Activated T-cell treated with anti-CD3 and anti-CD28 coated beads, Interleukin-2, amount 50 U/mL, for 24 hours (primary cell): ENCODE data around the gene ASH1L.
A peak's percentile ranks its signal among the peaks of the same experiment; 100 is the strongest.

Experiments
- DNase-seq: peaks from one replicate; pipeline ENCODE4 v3.0.0-alpha.2; 2020
- H3K27ac Mint-ChIP-seq: 2 replicates; pipeline ENCODE4 v1.8.0; 2020; ENCODE audit warnings: mild to moderate bottlenecking, mixed read lengths
- H3K27me3 Mint-ChIP-seq: 2 replicates; pipeline ENCODE4 v1.8.0; 2020; ENCODE audit warnings: mixed read lengths
- H3K36me3 Mint-ChIP-seq: 2 replicates; pipeline ENCODE4 v1.8.0; 2020; ENCODE audit warnings: low read depth, mixed read lengths
- H3K4me1 Mint-ChIP-seq: 2 replicates; pipeline ENCODE4 v1.8.0; 2020; ENCODE audit warnings: low read depth, mixed read lengths
- H3K4me3 Mint-ChIP-seq: 2 replicates; pipeline ENCODE4 v1.8.0; 2020; ENCODE audit warnings: mild to moderate bottlenecking, moderate library complexity, mixed read lengths
- H3K9me3 Mint-ChIP-seq: 2 replicates; pipeline ENCODE4 v1.8.0; 2020; ENCODE audit warnings: mixed read lengths

The ASH1L gene

DNA sequence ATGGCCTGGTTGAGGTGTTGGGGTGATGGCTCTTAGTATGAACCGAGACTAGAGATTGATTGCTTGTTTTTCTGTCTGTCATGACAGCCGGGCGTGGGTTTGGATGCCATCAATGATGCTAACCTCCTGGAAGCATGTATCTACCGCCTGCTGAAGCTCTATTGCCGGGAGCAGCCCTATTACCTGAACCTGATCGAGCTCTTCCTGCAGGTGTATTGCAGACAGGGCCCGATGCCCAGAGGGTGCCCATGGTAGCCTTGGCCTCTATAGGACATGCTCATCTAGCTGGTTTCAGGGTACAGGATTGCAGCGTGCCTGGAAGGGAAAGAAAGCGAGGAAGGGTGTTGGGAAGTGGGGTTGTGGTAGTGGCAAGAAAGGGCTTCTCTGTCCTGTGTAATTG lies 244.5 kb downstream of the ASH1L start:
- Mint-ChIP-seq H3K4me3 (no peak overlapping the region), H3K9me3 (no peaks in the 10 kb centered on the region), H3K36me3 (peaks cover 86% of the 10 kb centered on the region), H3K27ac (no peak overlapping the region), H3K4me1 (peaks cover 36% of the 10 kb centered on the region), H3K27me3 (no peaks in the 10 kb centered on the region)
- no peak for DNase-seq

DNA sequence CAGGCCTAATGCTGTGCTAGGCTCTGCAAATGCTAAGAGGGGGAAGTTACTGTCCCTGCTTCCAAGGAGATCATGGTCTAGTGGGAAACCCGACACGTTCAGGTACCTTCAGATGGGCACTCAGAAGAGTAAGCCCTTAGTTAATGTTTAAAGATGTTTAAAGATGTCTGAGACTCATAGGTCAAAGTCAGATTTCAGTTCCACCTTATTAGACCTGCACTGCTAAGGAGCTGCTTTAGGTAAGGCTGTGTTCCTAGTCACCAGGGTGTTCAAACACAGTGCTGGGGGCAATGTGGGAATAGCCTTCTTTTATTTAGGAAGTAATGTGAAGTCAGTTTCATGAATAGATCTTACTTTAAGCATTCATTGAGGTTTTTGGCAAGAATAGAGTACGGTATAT lies 245.7 kb downstream of the ASH1L start:
- no peaks in the 10 kb centered on the region for H3K27me3 Mint-ChIP-seq
- no peaks in the 10 kb centered on the region for H3K9me3 Mint-ChIP-seq
- peaks cover 36% of the 10 kb centered on the region for H3K4me1 Mint-ChIP-seq
- H3K4me3 Mint-ChIP-seq: no peak overlapping the region
- H3K27ac Mint-ChIP-seq: peak overlapping the region; percentile 22
- DNase-seq: no peak
- peaks cover 91% of the 10 kb centered on the region for H3K36me3 Mint-ChIP-seq

DNA sequence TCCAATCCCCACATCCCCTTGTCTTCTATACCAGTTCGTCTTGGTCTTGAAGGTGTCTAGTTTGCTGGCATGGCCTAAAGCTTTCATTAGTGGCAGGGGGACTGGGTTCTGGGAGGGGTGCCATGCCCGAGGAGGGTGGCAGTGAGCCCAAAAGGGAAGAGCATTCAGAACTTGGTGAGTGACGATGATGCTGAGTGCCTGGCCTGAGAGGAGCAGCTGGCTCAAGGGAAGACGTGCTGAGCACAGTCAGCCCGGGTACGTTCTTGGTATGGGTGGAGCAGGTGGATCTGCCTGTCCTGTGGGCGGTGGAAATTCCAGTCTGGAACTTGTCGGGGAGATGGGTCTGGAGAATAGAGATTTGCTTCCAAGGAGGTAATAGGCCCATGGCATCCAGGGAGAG lies 249.3 kb downstream of the ASH1L start:
- Mint-ChIP-seq H3K36me3 (peaks cover 88% of the 10 kb centered on the region), H3K27ac (peak overlapping the region; percentile 81), H3K4me3 (no peak overlapping the region), H3K4me1 (peaks cover 32% of the 10 kb centered on the region), H3K27me3 (no peaks in the 10 kb centered on the region), H3K9me3 (no peaks in the 10 kb centered on the region)
- DNase-seq: no peak

DNA sequence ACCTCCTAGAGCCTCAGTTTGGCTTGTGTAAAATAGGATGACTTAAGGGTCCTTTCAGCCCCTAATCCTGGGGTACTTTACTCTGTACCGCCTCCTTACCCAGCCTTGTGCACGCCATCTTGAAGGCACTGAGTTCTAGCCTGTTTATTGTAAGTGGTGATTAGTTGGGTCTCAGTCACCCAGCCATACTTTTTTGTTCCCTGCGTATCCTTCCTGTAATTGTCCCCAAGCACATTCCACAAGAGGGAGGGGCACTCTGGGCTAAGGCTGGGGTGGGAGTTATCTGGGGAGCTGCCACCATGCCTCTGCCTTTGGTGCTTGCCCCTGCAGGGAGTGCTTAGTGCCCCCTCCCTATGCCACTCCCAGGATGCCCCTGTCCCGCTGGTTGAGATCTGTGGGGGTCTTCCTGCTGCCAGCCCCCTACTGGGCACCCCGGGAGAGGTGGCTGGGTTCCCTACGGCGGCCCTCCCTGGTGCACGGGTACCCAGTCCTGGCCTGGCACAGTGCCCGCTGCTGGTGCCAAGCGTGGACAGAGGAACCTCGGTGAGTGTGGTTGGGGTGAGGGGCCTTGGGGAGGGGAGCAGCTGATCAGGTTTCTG lies 253.1 kb downstream of the ASH1L start:
- DNase-seq: peak; percentile 36
- no peaks in the 10 kb centered on the region for H3K9me3 Mint-ChIP-seq
- H3K4me3 Mint-ChIP-seq: peak overlapping the region; percentile 98
- H3K36me3 Mint-ChIP-seq: peaks cover 56% of the 10 kb centered on the region
- H3K27me3 Mint-ChIP-seq: no peaks in the 10 kb centered on the region
- H3K4me1 Mint-ChIP-seq: peaks cover 41% of the 10 kb centered on the region
- peak overlapping the region; percentile 98 for H3K27ac Mint-ChIP-seq

DNA sequence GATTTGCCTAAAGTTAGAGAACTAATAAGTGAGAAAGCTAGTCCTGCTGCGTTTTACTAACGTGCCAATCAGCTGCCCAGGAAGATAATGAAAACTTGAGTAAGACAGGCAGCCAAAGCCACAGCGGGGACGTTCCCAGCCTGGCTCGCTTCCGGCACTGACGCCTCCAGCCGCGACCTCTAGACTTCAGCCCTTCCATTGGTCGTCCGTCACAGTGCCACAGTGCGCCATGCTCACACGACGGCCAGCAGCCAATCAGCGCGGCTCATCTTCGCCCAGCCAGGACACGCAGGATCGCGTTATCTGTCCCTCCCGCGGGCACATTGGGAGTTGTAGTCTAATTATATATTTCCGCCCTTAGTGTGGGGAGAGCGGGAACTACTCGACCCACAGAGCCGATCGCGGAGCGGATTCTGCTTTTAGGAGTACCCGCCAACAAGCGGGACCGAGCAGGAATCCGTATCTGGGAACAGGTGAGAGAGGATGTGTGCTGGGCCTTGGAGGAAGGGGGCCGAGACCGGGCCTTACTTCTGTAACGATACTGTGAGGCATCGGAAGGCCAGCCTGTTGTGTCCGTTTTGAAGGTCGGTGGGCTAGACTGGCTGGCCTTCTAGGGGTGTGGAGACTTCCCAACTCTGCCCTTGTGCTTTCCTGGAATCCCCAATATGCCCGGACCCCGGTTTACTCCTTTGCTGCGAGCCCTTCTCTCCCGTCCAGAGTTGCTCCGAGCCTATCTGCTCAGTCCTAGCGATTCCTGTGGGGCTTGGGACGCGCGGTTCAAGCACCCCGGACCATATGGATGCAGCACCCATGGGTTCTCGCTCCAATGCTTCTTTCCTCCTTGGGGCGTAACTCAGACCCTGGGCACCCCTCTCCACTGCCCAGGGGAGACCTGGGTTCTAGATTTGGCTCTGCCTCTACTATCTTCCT lies 253.8 kb downstream of the ASH1L start, which contains the start of gene FDPS:
TSS of gene FDPS (plus strand) at position 374 of the 930 bp plus-strand sequence. CDS start 924 bp downstream, outside the sequence.
- Mint-ChIP-seq H3K4me3 (peak within 1 kb of the TSS; percentile 98), H3K4me1 (peaks cover 41% of the 10 kb centered on the region), H3K36me3 (peaks cover 50% of the 10 kb centered on the region), H3K9me3 (no peaks in the 10 kb centered on the region), H3K27ac (peak within 1 kb of the TSS; percentile 98), H3K27me3 (no peaks in the 10 kb centered on the region)
- peak; percentile 94 for DNase-seq

DNA sequence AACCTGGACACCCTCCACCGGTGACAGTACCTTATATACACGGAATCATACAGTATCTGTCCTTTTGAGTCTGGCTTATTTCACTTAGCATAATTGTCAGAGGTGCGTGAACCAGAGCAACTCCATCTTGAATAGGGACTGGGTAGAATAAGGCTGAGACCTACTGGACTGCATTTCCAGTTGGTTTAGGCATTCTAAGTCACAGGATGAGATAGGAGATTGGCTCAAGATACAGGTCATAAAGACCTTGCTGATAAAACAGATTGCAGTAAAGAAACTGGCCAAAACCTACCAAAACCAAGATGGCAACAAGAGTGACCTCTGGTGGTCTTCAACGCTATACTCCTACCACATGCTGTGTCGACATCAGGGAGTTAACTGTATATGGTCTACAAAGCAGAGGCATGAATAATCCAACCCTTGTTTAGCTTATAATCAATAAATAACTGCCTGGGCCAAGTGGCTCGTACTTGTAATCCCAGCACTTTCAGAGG lies 255.3 kb downstream of the ASH1L start:
- H3K36me3 Mint-ChIP-seq: peaks cover 35% of the 10 kb centered on the region
- H3K27ac Mint-ChIP-seq: peak overlapping the region; percentile 98
- peak overlapping the region; percentile 98 for H3K4me3 Mint-ChIP-seq
- H3K27me3 Mint-ChIP-seq: no peaks in the 10 kb centered on the region
- DNase-seq: no peak
- peaks cover 33% of the 10 kb centered on the region for H3K4me1 Mint-ChIP-seq
- H3K9me3 Mint-ChIP-seq: no peaks in the 10 kb centered on the region

DNA sequence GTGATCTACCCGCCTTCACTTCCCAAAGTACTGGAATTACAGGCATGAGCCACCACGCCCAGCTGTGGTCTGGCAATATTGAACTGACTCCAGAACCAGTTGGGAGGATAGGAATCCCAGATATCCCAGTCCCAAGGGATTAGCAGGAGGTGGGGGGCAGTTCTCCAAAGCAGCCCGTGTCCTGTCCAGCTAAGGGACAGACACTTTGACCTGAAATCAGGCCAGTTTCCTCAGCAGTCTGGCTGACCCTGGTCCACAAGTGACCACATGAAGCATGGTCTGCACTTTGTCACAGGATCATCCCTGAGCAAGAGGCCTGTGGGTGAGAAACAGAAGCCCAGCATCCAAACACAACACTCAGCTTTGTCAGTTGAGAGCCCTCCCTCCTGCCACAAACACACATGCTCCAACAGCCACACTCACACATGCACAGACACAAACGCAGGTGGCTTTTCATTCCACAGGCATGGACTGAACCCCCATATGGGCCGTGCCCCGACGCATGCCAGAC lies 256.7 kb downstream of the ASH1L start:
- H3K36me3 Mint-ChIP-seq: peaks cover 23% of the 10 kb centered on the region
- no peaks in the 10 kb centered on the region for H3K27me3 Mint-ChIP-seq
- H3K9me3 Mint-ChIP-seq: no peaks in the 10 kb centered on the region
- DNase-seq: no peak
- H3K4me1 Mint-ChIP-seq: peaks cover 22% of the 10 kb centered on the region
- H3K4me3 Mint-ChIP-seq: no peak overlapping the region
- H3K27ac Mint-ChIP-seq: peak overlapping the region; percentile 51

DNA sequence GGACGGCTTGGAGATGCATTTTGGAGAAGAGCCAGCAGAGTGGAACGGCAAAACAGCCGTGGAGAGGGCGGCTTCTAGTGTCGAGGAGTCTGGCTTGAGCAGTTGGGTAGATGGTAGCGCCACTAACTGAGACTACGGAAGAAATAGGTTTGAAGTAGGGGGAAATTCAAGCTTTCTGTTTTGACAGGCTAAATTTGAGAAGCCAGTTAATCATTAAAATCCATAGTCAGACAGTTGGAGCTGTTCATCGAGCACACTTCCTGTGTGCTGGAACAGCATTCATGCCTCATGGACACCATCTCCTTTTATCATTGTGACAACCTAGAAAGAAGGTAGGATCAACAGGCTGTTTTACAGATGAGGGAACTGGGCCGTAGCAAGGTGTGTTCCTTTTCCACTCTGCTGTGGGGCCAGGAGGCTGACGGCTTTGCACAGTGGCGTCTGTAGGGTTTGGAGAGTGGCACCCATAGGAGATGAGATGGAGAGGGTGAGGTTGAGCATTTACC lies 258.0 kb downstream of the ASH1L start:
- Mint-ChIP-seq H3K27me3 (no peaks in the 10 kb centered on the region), H3K27ac (no peak overlapping the region), H3K36me3 (peaks cover 10% of the 10 kb centered on the region)

DNA sequence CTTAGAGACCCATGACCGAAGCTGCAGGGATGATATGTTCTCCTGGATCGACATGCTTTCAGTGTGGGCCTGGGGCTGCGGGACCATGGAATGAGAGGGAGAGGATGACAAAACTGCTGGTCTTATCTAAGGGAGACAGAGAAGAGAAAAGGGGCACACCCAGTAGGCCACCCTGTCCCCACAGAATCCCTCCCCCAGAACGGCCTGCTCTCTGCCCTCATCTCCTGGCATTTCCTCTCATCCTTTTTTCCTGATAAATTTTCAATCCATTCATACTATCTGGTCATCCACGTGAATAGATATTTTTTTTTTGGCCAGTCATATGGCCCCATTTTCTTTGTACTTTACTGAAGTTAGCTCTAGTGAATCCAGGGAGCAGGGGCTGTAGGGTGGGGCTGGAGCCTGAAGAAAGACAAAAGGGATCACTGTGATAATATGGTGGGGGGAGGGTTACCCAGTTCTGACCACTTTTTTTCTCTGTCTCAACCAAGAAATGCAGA lies 261.2 kb downstream of the ASH1L start, which contains the start of gene PKLR:
TSS of gene PKLR (minus strand) at position 97 of the 500 bp plus-strand sequence. CDS start at position 54, 43 bp downstream.
- DNase-seq: no peak
- H3K36me3 Mint-ChIP-seq: no peaks in the 10 kb centered on the region
- peaks cover 15% of the 10 kb centered on the region for H3K27me3 Mint-ChIP-seq
- no peak within 1 kb of the TSS for H3K4me3 Mint-ChIP-seq
- no peaks in the 10 kb centered on the region for H3K4me1 Mint-ChIP-seq
- H3K27ac Mint-ChIP-seq: peak within 1 kb of the TSS; percentile 15
- no peaks in the 10 kb centered on the region for H3K9me3 Mint-ChIP-seq

More for the DNA sequence above, 258.0 kb downstream of the ASH1L start:
- DNase-seq: no peak
- Mint-ChIP-seq H3K4me1 (peaks cover 11% of the 10 kb centered on the region), H3K9me3 (no peaks in the 10 kb centered on the region), H3K4me3 (no peak overlapping the region)

DNA sequence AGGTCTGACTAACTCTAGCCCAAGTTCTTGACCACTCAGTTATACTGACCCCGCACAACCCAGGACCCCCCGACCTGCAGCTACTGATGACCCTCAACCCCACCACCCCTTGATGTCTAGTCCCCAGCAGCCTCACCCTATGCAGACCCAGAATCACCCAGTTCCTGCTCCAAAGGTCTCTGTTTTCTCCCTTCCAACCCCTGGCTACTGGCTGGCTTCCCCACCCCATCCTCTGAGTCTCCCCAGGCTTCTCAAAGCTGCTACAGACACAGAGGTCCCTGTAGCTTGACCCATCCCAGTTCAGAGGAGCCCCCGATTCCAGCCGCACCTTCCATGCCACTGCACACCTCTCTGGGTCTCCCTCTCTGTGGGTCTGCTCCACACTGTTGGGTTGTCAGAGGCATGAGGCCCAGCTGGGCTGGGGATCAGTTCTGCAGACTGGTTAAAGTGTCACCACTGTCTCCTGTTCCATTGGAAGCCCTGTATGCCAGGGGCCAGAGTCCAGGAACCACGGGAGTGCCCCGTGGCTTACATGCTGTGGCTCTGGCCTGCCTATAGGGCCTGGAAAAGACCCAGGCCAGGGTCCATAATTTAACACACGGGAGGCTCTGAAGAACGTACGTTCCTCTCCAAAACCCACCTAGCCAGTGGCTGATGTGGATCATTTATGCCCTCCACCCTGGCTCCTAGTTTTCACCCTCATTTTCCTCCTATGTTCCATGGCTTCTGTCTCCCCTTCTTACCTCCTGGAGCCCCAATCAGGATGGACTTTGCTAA lies 261.9 kb downstream of the ASH1L start:
- Mint-ChIP-seq H3K36me3 (no peaks in the 10 kb centered on the region), H3K4me3 (no peak overlapping the region), H3K27me3 (peaks cover 21% of the 10 kb centered on the region), H3K4me1 (no peaks in the 10 kb centered on the region), H3K27ac (peak overlapping the region; percentile 15), H3K9me3 (no peaks in the 10 kb centered on the region)
- no peak for DNase-seq

DNA sequence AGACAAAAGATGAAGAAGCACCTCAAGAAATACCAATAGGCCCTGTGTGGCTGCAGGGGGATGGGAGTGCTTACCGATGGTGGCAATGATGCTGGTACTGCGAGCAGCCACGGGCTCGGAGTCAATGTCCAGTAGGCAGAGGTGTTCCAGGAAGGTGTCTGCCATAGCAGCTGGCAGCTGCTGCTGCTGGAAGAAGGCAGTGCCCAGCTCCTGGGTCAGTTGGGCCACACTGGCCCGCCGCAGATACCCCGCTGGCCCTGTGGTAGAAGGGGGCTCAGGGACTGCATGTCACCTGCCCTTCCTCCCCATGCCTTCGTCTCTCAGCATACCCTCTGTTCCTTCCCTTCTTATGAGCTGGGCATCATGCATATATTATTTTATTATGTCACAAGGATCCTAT lies 262.6 kb downstream of the ASH1L start:
- Mint-ChIP-seq H3K27me3 (peaks cover 25% of the 10 kb centered on the region), H3K9me3 (no peaks in the 10 kb centered on the region), H3K36me3 (no peaks in the 10 kb centered on the region), H3K4me1 (no peaks in the 10 kb centered on the region), H3K27ac (no peak overlapping the region), H3K4me3 (no peak overlapping the region)
- no peak for DNase-seq

DNA sequence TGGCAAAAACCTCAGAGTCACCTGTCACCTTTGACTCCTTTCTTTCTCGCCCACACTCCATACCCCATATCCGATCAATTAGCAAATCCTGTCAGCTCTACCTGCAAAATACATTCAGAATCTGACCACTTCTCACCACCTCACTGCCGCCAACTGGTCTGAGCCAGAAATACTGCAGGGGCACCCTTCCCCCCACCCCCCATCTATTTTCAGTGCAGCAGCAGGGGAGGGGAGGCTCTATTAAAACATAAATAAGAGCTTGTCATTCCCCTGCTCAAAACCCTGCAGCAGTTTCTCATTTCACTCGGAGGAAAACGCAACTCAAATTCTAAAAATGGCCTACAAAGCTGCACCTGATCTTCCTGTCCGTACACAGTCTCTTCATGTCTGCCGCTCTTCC lies 265.2 kb downstream of the ASH1L start:
- Mint-ChIP-seq H3K27ac (no peak overlapping the region), H3K4me1 (peaks cover 7% of the 10 kb centered on the region), H3K4me3 (no peak overlapping the region), H3K9me3 (no peaks in the 10 kb centered on the region), H3K27me3 (peaks cover 42% of the 10 kb centered on the region), H3K36me3 (no peaks in the 10 kb centered on the region)
- DNase-seq: no peak

DNA sequence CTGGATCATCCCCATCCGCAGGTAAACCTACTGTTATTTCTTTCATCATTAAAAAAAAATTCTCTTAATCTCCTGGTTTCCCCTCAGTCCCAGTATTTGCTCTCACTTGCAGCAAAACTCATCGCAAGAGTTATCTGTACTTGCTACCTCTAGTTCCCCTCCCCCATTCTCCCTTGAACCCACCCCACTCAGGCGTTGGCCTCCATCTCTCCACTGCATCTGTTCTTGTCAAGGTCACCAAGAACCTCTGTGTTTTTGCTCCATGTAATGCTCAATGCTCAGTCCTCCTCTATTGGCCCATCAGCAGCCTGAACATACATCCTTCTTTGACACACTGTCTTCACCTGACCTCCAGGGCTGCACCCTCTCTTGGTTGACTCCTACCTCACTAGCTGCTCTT lies 265.9 kb downstream of the ASH1L start:
- no peaks in the 10 kb centered on the region for H3K9me3 Mint-ChIP-seq
- H3K4me1 Mint-ChIP-seq: peaks cover 7% of the 10 kb centered on the region
- no peak overlapping the region for H3K4me3 Mint-ChIP-seq
- H3K27ac Mint-ChIP-seq: no peak overlapping the region
- no peak for DNase-seq
- H3K36me3 Mint-ChIP-seq: no peaks in the 10 kb centered on the region
- H3K27me3 Mint-ChIP-seq: peaks cover 42% of the 10 kb centered on the region

DNA sequence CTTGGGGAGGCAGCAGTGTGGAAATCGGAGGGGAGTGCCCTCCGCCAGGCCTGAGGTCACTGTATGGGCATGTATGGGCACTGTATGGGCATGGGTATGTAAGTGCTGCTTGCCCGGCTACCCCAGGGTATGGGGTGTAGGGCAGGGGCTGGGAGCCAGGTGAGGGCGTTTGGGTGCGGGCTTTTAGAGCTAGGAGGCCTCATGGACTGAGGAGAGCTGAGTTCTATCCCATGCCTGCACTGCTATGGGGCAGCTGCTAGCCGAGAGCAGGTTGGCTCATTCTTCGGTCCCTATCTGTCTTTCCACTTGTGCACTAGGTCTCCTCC lies 266.7 kb downstream of the ASH1L start:
- H3K4me3 Mint-ChIP-seq: no peak overlapping the region

More for the DNA sequence above, 266.7 kb downstream of the ASH1L start:
- no peak for DNase-seq
- H3K4me1 Mint-ChIP-seq: peaks cover 7% of the 10 kb centered on the region
- H3K36me3 Mint-ChIP-seq: no peaks in the 10 kb centered on the region
- H3K9me3 Mint-ChIP-seq: no peaks in the 10 kb centered on the region
- no peak overlapping the region for H3K27ac Mint-ChIP-seq
- peaks cover 42% of the 10 kb centered on the region for H3K27me3 Mint-ChIP-seq
